Stimulated activated CD8-positive, alpha-beta memory T cell treated with anti-CD3 and anti-CD28 coated beads, Interleukin-7, amount 100 ng/mL, for 4 hours (primary cell): ENCODE measurements around the gene GCC1.

Experiments
- DNase-seq, 2 donors: peaks; one replicate each; pipeline ENCODE4 v3.0.0-alpha.2; 2020; ENCODE audit warnings: low read depth in 2 of 2

Gene GCC1

GRCh38 chr7:127536741-127537140 is 48.7 kb downstream of the GCC1 start:
- DNase-seq, result no peak

- DNase-seq, result no peak
These were observed 49.1 kb downstream of the GCC1 start for GRCh38 chr7:127536394-127536691.

- no peak for DNase-seq
These were observed 49.6 kb downstream of the GCC1 start for GRCh38 chr7:127535546-127536393.

GRCh38 chr7:127534636-127535035 is 50.8 kb downstream of the GCC1 start:
- DNase-seq, result no peak

GRCh38 chr7:127532736-127533135 is 52.7 kb downstream of the GCC1 start:
- DNase-seq, result no peak

- no peak for DNase-seq
These were observed 53.2 kb downstream of the GCC1 start for GRCh38 chr7:127532151-127532550.
